Kidney (tissue), 14 donors: Measurements from ENCODE around the gene ZNF280D. TPM values are rescaled to one million over a fixed set of nuclear protein-coding genes. Genes with fewer than 3 reads are reported as not detected.

ENCODE experiments used
- DNase-seq, 5 donors: peaks; one replicate each; pipeline ENCODE4 v3.0.0-alpha.2; 2013 to 2020
- FAIRE-seq: peaks from 2 replicates; lab custom pipeline; 2012; peaks lifted over from hg19 to GRCh38; lab: Jason Lieb, UNC
- H3K27ac ChIP-seq, 2 donors: one replicate each; pipeline ENCODE4 v1.7.0; 2013; ENCODE audit warnings: low read depth in 2 of 2, low read length in 2 of 2, inconsistent platforms in 1 of 2
- H3K27me3 ChIP-seq: one replicate; pipeline ENCODE4 v1.7.1; 2013; ENCODE audit warnings: low read length, inconsistent platforms; ENCODE audit not compliant: control insufficient read depth, insufficient read depth
- H3K36me3 ChIP-seq, 3 donors: one replicate each; pipeline versions ENCODE4 v1.7.0 to v1.7.1; 2013; ENCODE audit warnings: low read length in 3 of 3, control low read depth in 1 of 3, inconsistent platforms in 1 of 3; ENCODE audit not compliant: insufficient read depth in 3 of 3, control insufficient read depth in 2 of 3
- H3K4me1 ChIP-seq, 3 donors: one replicate each; pipeline versions ENCODE4 v1.7.0 to v1.7.1; 2013; ENCODE audit warnings: low read length in 3 of 3, inconsistent platforms in 1 of 3, low read depth in 1 of 3; ENCODE audit not compliant: control insufficient read depth in 2 of 3, insufficient read depth in 2 of 3
- H3K4me3 ChIP-seq, 3 donors: one replicate each; pipeline versions ENCODE4 v1.7.0 to v1.8.1; 2013; ENCODE audit warnings: low read length in 3 of 3, control low read depth in 1 of 3, inconsistent platforms in 1 of 3
- H3K9ac ChIP-seq, 3 donors: one replicate each; pipeline versions ENCODE4 v1.7.0 to v1.7.1; 2013; ENCODE audit warnings: low read length in 3 of 3, control low read depth in 1 of 3, inconsistent platforms in 1 of 3
- H3K9me3 ChIP-seq, 3 donors: one replicate each; pipeline versions ENCODE4 v1.7.0 to v1.7.1; 2013; ENCODE audit warnings: low read length in 3 of 3, control low read depth in 1 of 3, inconsistent platforms in 1 of 3; ENCODE audit not compliant: control insufficient read depth in 2 of 3, insufficient read depth in 1 of 3
- intact Hi-C: fragments of 100-400 bp; cut with DNase I; formaldehyde crosslinking; loops from one replicate; pipeline ENCODE4 v1.11.1; 2022
- polyA plus RNA-seq: library from polyadenylated mRNA; stranded (reverse); fragments of 350-450 nt; fragmentation: Illumina TruSeq; extraction: RNeasy Lipid Tissue Mini Kit (QIAGEN cat#74804); gene quantifications from one replicate; pipeline ENCODE4 v1.2.3, GENCODE V29; 2014; ENCODE audit warnings: low read depth, low replicate concordance; ENCODE audit not compliant: insufficient read depth
- total RNA-seq: library from RNA; stranded (reverse); fragmentation: NEBNext Ultra II Directional; extraction: Animal tissue kit (Norgen Biotek cat#: 25700); gene quantifications from one replicate; pipeline ENCODE4 v1.2.1, GENCODE V29; 2021
- TF ChIP-seq, protein P1 (sequence below): IDR thresholded peaks from 3 replicates; pipeline ENCODE4 v1.5.1; 2012; ENCODE audit warnings: mild to moderate bottlenecking, moderate library complexity, borderline replicate concordance; ENCODE audit not compliant: insufficient read depth; ENCODE audit errors: extremely low read depth
- donor health status: control.
- donor health status: control.
- donor health status: control.
- donor health status: control.
- donor health status: control.
- donor health status: DM: yes; HTN: yes; CAD: no.
- donor health status: Normal renal cell carcinoma (clear cell type).

The ZNF280D gene
- total and polyA plus RNA-seq, 2 donors from 2014 or later, result 13.7 to 50.0 TPM

DNA sequence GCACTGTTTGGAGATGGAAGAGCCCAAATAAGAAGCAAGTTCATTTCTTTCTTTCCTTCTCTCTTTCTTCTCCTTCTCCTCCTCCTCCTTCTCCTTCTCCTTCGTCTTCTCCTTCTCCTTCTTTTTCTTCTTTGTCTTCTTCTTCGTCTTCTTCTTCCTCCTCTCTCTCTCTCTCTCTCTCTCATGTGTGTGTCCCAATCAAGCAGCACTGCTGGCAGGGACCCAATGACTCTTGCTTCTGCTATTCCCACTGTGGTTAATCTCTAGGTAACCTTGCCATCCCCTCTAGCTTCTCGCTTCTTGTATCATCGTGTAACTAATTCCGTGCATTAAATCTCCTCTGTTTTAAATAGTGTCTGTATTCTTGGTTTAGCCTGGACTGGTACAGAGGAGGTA, 26.1 kb upstream of the ZNF280D start:
- no peaks in the 10 kb centered on the region for H3K9me3 ChIP-seq
- no peak overlapping the region for H3K9ac ChIP-seq
- intact Hi-C loops, result no loop called here
- FAIRE-seq, result no peak
- TF ChIP-seq, protein P1, sequence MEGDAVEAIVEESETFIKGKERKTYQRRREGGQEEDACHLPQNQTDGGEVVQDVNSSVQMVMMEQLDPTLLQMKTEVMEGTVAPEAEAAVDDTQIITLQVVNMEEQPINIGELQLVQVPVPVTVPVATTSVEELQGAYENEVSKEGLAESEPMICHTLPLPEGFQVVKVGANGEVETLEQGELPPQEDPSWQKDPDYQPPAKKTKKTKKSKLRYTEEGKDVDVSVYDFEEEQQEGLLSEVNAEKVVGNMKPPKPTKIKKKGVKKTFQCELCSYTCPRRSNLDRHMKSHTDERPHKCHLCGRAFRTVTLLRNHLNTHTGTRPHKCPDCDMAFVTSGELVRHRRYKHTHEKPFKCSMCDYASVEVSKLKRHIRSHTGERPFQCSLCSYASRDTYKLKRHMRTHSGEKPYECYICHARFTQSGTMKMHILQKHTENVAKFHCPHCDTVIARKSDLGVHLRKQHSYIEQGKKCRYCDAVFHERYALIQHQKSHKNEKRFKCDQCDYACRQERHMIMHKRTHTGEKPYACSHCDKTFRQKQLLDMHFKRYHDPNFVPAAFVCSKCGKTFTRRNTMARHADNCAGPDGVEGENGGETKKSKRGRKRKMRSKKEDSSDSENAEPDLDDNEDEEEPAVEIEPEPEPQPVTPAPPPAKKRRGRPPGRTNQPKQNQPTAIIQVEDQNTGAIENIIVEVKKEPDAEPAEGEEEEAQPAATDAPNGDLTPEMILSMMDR, result no peak
- no peaks in the 10 kb centered on the region for H3K36me3 ChIP-seq
- H3K27ac ChIP-seq, result no peak overlapping the region
- no peaks in the 10 kb centered on the region for H3K4me1 ChIP-seq
- DNase-seq, result no peak
- no peaks in the 10 kb centered on the region for H3K27me3 ChIP-seq
- no peak overlapping the region for H3K4me3 ChIP-seq

GRCh38 chr15:56758770-56759449, 25.6 kb upstream of the ZNF280D start:
- intact Hi-C loops, result no loop called here
- Histone ChIP-seq H3K4me3 (no peak overlapping the region), H3K27me3 (no peaks in the 10 kb centered on the region), H3K9me3 (no peaks in the 10 kb centered on the region), H3K27ac (no peak overlapping the region), H3K4me1 (no peaks in the 10 kb centered on the region), H3K9ac (no peak overlapping the region), H3K36me3 (no peaks in the 10 kb centered on the region)
- DNase-seq (no peak), FAIRE-seq (no peak)
- TF ChIP-seq, protein P1, result no peak

GRCh38 chr15:56757875-56758274, 24.6 kb upstream of the ZNF280D start:
- Histone ChIP-seq H3K4me3 (no peak overlapping the region), H3K27me3 (no peaks in the 10 kb centered on the region), H3K36me3 (no peaks in the 10 kb centered on the region), H3K9ac (no peak overlapping the region), H3K27ac (no peak overlapping the region), H3K9me3 (no peaks in the 10 kb centered on the region), H3K4me1 (no peaks in the 10 kb centered on the region)
- intact Hi-C loops, result no loop called here
- FAIRE-seq (no peak), DNase-seq (no peak)
- TF ChIP-seq, protein P1, result no peak
